Activated naive CD4-positive, alpha-beta T cell (primary cell): Measurements from ENCODE around the gene MRPL53.

Experiments used
- DNase-seq, 4 experiments: peaks; one replicate each; lab custom pipeline; 2025; lab: John Stamatoyannopoulos, UW

Gene MRPL53

GRCh38 chr2:74428675-74429074 lies 43.8 kb downstream of the MRPL53 start:
- no peak for DNase-seq

- no peak for DNase-seq
These were observed 44.9 kb downstream of the MRPL53 start for GRCh38 chr2:74427551-74427950.

- DNase-seq = no peak
These were observed 46.2 kb downstream of the MRPL53 start for GRCh38 chr2:74426181-74426758.

GRCh38 chr2:74425523-74425922 lies 47.0 kb downstream of the MRPL53 start:
- DNase-seq = no peak

GRCh38 chr2:74424995-74425406 lies 47.5 kb downstream of the MRPL53 start:
- no peak for DNase-seq

GRCh38 chr2:74424139-74424992 lies 48.1 kb downstream of the MRPL53 start:
- DNase-seq = no peak

- no peak for DNase-seq
These were observed 49.0 kb downstream of the MRPL53 start for GRCh38 chr2:74423231-74424095.
